NT2/D1 (cell line): Measurements from ENCODE around the gene LRIG2.

ENCODE experiments used
- SUZ12 ChIP-seq: IDR thresholded peaks from 2 replicates; pipeline ENCODE4 v1.6.1; 2011; ENCODE audit not compliant: insufficient read length, insufficient read depth; ENCODE audit errors: extremely low read depth
- YY1 ChIP-seq: IDR thresholded peaks from 2 replicates; pipeline ENCODE4 v1.6.1; 2011; ENCODE audit not compliant: insufficient read length, insufficient read depth
- ZNF274 ChIP-seq: IDR thresholded peaks from 2 replicates; pipeline ENCODE4 v1.6.1; 2011; ENCODE audit warnings: mild to moderate bottlenecking, low read depth, low read length

DNA sequence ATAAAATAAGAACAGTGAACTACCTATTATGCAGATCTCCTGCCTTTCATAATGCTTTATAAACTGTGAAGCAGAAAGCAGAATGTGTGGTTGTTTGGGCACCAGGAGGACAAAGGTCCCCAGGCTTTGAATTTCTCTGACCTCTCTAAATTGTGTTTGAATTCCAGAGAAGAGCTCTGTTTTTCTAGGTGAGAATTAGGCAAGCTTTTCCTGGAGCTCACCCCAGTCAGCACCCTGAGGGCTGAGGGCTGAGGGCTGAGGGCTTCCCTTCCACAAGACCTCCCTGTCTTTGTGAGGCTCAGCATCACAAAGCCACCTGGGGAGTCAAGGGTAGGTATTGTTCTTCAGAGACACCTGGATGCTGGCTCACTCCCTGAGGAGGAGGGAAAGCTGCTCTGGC lies 45.5 kb upstream of the LRIG2 start:
- no peak for TF ChIP-seq SUZ12
- no peak for TF ChIP-seq ZNF274
- no peak for TF ChIP-seq YY1
